Measurements from ENCODE around the gene ARHGAP4.

DNA sequence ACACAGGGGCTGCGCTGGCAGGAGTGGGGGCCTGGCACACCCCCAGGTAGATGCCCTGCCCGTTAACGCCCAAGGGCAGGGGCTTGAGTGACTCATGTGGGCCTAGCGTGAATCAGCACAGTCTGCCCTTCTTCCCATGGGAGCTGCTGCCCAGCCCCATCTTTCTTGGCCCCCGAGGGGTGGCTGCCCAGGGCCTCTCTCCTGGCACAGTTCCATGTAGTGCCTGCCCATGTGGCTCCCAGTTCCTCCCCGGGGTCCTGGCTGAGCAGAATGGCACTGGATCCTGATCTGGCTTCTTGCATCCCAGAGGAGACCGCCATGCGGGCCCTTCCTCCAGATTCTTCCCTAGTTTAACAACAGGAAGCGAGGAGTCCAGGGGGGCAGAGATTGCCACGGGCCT lies 23.7 kb downstream of the ARHGAP4 start:
- TF ChIP-seq, protein P1, sequence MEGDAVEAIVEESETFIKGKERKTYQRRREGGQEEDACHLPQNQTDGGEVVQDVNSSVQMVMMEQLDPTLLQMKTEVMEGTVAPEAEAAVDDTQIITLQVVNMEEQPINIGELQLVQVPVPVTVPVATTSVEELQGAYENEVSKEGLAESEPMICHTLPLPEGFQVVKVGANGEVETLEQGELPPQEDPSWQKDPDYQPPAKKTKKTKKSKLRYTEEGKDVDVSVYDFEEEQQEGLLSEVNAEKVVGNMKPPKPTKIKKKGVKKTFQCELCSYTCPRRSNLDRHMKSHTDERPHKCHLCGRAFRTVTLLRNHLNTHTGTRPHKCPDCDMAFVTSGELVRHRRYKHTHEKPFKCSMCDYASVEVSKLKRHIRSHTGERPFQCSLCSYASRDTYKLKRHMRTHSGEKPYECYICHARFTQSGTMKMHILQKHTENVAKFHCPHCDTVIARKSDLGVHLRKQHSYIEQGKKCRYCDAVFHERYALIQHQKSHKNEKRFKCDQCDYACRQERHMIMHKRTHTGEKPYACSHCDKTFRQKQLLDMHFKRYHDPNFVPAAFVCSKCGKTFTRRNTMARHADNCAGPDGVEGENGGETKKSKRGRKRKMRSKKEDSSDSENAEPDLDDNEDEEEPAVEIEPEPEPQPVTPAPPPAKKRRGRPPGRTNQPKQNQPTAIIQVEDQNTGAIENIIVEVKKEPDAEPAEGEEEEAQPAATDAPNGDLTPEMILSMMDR (IDR thresholded peaks at IDR 0.05): no peak
- TF ChIP-seq POLR2AphosphoS5 (IDR thresholded peaks at IDR 0.05) (no peak), EP300 (IDR thresholded peaks at IDR 0.05; ENCODE audit: low read depth) (no peak)
